GM12891 (cell line): ENCODE results near the gene LYVE1.

Experiments
- DNase-seq: peaks from one replicate; pipeline ENCODE4 v3.0.0; 2011; ENCODE audit warnings: low spot score; ENCODE audit not compliant: insufficient read length
- FAIRE-seq: peaks from 2 replicates; lab custom pipeline; 2011; peaks lifted over from hg19 to GRCh38; lab: Jason Lieb, UNC
- PAX5 ChIP-seq: IDR thresholded peaks from 2 replicates; pipeline ENCODE4 v1.6.1; 2011; ENCODE audit warnings: low read length, moderate library complexity, mild to moderate bottlenecking; ENCODE audit not compliant: insufficient read depth, severe bottlenecking
- POLR2A ChIP-seq: IDR thresholded peaks from 2 replicates; pipeline ENCODE4 v1.6.1; 2011; ENCODE audit warnings: low read depth, low read length, control low read depth
- POLR2AphosphoS5 ChIP-seq: IDR thresholded peaks from 2 replicates; pipeline ENCODE4 v1.6.1; 2011; ENCODE audit warnings: low read depth, low read length, control low read depth
- POU2F2 ChIP-seq: IDR thresholded peaks from 2 replicates; pipeline ENCODE4 v1.6.1; 2011; ENCODE audit warnings: low read depth, mild to moderate bottlenecking, control low read depth, low read length, moderate library complexity
- SPI1 ChIP-seq: IDR thresholded peaks from 2 replicates; pipeline ENCODE4 v1.6.1; 2011; ENCODE audit warnings: low read depth, low read length, control low read depth
- TAF1 ChIP-seq: IDR thresholded peaks from 2 replicates; pipeline ENCODE4 v1.6.1; 2011; ENCODE audit warnings: low read depth, low read length, control low read depth

The LYVE1 gene

GRCh38 chr11:10576035-10576398 is 7.6 kb upstream of the LYVE1 start:
- no peak for DNase-seq
- TF ChIP-seq TAF1 (no peak), POLR2A (no peak), POU2F2 (no peak), SPI1 (no peak), POLR2AphosphoS5 (no peak), PAX5 (no peak)
- no peak for FAIRE-seq

- no peak for DNase-seq
- TF ChIP-seq POLR2AphosphoS5 (no peak), SPI1 (no peak), PAX5 (no peak), POU2F2 (no peak), POLR2A (no peak), TAF1 (no peak)
- FAIRE-seq = no peak
Observed at GRCh38 chr11:10575346-10576034, 7.0 kb upstream of the LYVE1 start.

DNA sequence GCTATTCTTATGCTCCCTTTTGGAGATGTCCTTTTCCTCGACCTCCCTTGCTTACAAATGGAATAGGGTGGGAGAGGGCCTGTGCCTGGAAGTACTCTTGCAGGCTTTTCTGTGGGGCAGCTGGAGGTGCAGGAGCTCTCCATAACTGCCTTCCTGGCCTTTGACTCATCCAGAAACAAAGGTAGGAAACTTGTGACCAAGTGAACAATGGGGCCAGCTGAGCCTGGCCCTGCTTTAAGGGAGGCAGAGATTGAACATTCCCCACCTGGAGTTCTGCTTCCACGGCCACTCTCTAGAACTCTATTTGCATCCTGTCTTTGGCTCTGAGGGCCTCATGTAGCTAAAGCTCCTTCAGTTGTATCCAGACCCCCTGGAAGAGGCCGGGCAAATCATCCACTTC is 5.1 kb upstream of the LYVE1 start:
- TF ChIP-seq POLR2A (no peak), PAX5 (no peak), SPI1 (no peak), TAF1 (no peak), POLR2AphosphoS5 (no peak)
- DNase-seq = no peak
- FAIRE-seq = no peak

- FAIRE-seq = no peak
- TF ChIP-seq PAX5 = no peak
- no peak for TF ChIP-seq TAF1
- no peak for TF ChIP-seq POLR2AphosphoS5
- TF ChIP-seq POLR2A = no peak
- no peak for TF ChIP-seq POU2F2
- TF ChIP-seq SPI1 = no peak
- no peak for DNase-seq
Observed at GRCh38 chr11:10573028-10573427, 4.6 kb upstream of the LYVE1 start.

GRCh38 chr11:10572533-10572932 is 4.1 kb upstream of the LYVE1 start:
- FAIRE-seq (no peak), DNase-seq (no peak)
- TF ChIP-seq TAF1 = no peak
- TF ChIP-seq POU2F2 = no peak
- TF ChIP-seq POLR2A = no peak
- TF ChIP-seq POLR2AphosphoS5 = no peak
- no peak for TF ChIP-seq SPI1
- TF ChIP-seq PAX5 = no peak

DNA sequence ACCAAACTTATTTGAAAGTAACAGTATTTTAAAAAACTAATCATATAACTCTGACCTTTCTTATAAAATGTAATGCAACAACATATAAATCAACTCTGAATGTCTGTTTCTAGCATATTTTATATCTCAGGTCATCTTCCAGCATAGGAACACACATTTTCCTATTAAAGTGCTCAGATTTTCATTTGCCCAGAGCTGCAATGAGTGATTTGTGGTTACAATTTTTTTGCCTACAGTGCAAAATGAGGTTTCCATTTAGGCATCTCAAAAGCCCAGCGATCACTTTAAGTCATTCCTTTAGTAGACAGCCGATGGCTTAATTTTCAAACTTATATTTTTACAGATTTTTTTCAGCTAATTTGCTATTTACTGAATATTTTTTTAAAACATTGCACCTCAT is 1.0 kb downstream of the LYVE1 start:
- FAIRE-seq = no peak
- TF ChIP-seq POU2F2 (no peak), POLR2A (no peak), POLR2AphosphoS5 (no peak), TAF1 (no peak), PAX5 (no peak), SPI1 (no peak)
- DNase-seq = no peak

GRCh38 chr11:10566257-10566957 is 2.1 kb downstream of the LYVE1 start:
- DNase-seq (no peak), FAIRE-seq (no peak)
- TF ChIP-seq PAX5 (no peak), POU2F2 (no peak), POLR2A (no peak), SPI1 (no peak), POLR2AphosphoS5 (no peak), TAF1 (no peak)

DNA sequence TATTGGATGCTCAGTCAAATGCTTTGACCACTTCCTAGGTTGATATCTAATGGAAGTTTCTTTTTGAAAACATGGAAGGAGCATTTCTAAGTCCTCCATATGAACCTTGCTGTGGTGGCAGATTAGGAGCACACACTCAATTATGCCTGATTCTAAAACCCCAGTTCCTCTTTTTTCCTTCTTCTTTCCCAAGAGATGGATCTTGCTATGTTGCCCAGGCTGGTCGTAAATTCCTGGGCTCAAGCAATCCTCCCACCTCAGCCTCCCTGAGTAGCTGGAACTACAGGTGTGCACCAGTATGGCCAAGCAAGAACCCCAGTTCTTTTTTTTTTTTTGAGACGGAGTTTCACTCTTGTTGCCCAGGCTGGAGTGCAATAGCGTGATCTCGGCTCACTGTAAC is 3.0 kb downstream of the LYVE1 start:
- FAIRE-seq = no peak
- TF ChIP-seq SPI1 = 0 out of 2 replicates have a peak, but pooled peaks have one; percentile 36
- no peak for TF ChIP-seq POLR2A
- DNase-seq = no peak

GRCh38 chr11:10564696-10565318 is 3.7 kb downstream of the LYVE1 start:
- no peak for DNase-seq
- no peak for TF ChIP-seq SPI1
- no peak for TF ChIP-seq PAX5
- no peak for FAIRE-seq
